Thyroid gland (tissue), 4 donors: ENCODE data around the gene ETHE1. TPM values are rescaled to one million over a fixed set of nuclear protein-coding genes. Genes with fewer than 3 reads are reported as not detected.

Experiments used
- DNase-seq, 2 donors: peaks; one replicate each; pipeline ENCODE4 v3.0.0-alpha.2; 2019
- H3K27ac ChIP-seq, 3 donors: fragments of 200-600 bp; sonication (generic); 1 replicate in 2 of 3; 2 replicates in 1 of 3; pipeline ENCODE4 v1.5.1; 2016 to 2019; ENCODE audit warnings: mild to moderate bottlenecking in 1 of 3, moderate library complexity in 1 of 3
- H3K27me3 ChIP-seq: fragments of 200-600 bp; sonication (generic); one replicate; pipeline ENCODE4 v1.5.1; 2019
- H3K36me3 ChIP-seq, 2 donors: fragments of 200-600 bp; sonication (generic); one replicate each; pipeline ENCODE4 v1.5.1; 2016 to 2019
- H3K4me1 ChIP-seq, 2 donors: fragments of 200-600 bp; sonication (generic); one replicate each; pipeline ENCODE4 v1.5.1; 2017 to 2019
- H3K4me3 ChIP-seq, 3 donors: fragments of 200-600 bp; sonication (generic); replicated peaks in 1 of 3; 1 replicate in 2 of 3; 2 replicates in 1 of 3; pipeline ENCODE4 v1.5.1; 2016; ENCODE audit warnings: mild to moderate bottlenecking in 1 of 3
- H3K9me3 ChIP-seq: fragments of 200-600 bp; sonication (generic); one replicate; pipeline ENCODE4 v1.5.1; 2017
- CTCF ChIP-seq, 6 experiments: fragments of 200-600 bp in 3 of 6; fragments of 450-650 bp in 3 of 6; sonication (generic) in 3 of 6; IDR thresholded peaks; one replicate each; pipeline ENCODE4 v1.5.1; 2016 to 2019; ENCODE audit warnings: antibody characterized with exemption in 6 of 6, mild to moderate bottlenecking in 2 of 6, inconsistent platforms in 1 of 6, moderate library complexity in 1 of 6
- POLR2A ChIP-seq, 2 donors: fragments of 450-650 bp; IDR thresholded peaks; one replicate each; pipeline ENCODE4 v1.6.1; 2017; ENCODE audit warnings: antibody characterized with exemption in 2 of 2, mild to moderate bottlenecking in 2 of 2, moderate library complexity in 1 of 2
- WGBS, 2 donors: methylation state at CpG; one replicate each; pipeline ENCODE4 v1.1.5; 2017; 5-methylcytosine and 5-hydroxymethylcytosine counted together
- intact Hi-C: fragments of 100-400 bp; cut with DNase I; formaldehyde crosslinking; loops from one replicate; pipeline ENCODE4 v1.15.1; 2023
- total RNA-seq, 4 donors: library from RNA; depleted of rRNA; stranded (reverse); fragments of >200 nt; gene quantifications; one replicate each; pipeline ENCODE4 v1.2.3, GENCODE V29; 2016

ETHE1 gene
- total RNA-seq, 4 donors from 2014 or later: 22.4 to 61.9 (median 32.5) TPM

- intact Hi-C loops: no loop called here
- H3K4me1 ChIP-seq: peaks cover 0 to 9% of the 10 kb centered on the region in 2 donors
- DNase-seq: no peak
- peaks cover 0 to 5% of the 10 kb centered on the region in 2 donors for H3K36me3 ChIP-seq
- TF ChIP-seq POLR2A (IDR thresholded peaks at IDR 0.05): no peak
- no peak for TF ChIP-seq CTCF (IDR thresholded peaks at IDR 0.05)
- WGBS, 2 donors: 72 to 79% methylated on average over 3 of the region's 3 CpGs
- no peak overlapping the region for H3K4me3 ChIP-seq
- H3K27me3 ChIP-seq: no peaks in the 10 kb centered on the region
- H3K9me3 ChIP-seq: no peaks in the 10 kb centered on the region
- H3K27ac ChIP-seq: no peak overlapping the region
Observed at GRCh38 chr19:43499042-43499441, 28.0 kb downstream of the ETHE1 start.

GRCh38 chr19:43498233-43498842 lies 28.7 kb downstream of the ETHE1 start:
- Histone ChIP-seq H3K4me3 (no peak overlapping the region), H3K4me1 (peaks cover 0 to 7% of the 10 kb centered on the region in 2 donors), H3K27ac (no peak overlapping the region), H3K36me3 (peaks cover 0 to 5% of the 10 kb centered on the region in 2 donors), H3K9me3 (no peaks in the 10 kb centered on the region), H3K27me3 (no peaks in the 10 kb centered on the region)
- DNase-seq: no peak
- intact Hi-C loops: no loop called here
- WGBS, 2 donors: 79 to 82% methylated on average over 5 of the region's 5 CpGs
- TF ChIP-seq POLR2A (IDR thresholded peaks at IDR 0.05) (no peak), CTCF (IDR thresholded peaks at IDR 0.05) (no peak)

DNA sequence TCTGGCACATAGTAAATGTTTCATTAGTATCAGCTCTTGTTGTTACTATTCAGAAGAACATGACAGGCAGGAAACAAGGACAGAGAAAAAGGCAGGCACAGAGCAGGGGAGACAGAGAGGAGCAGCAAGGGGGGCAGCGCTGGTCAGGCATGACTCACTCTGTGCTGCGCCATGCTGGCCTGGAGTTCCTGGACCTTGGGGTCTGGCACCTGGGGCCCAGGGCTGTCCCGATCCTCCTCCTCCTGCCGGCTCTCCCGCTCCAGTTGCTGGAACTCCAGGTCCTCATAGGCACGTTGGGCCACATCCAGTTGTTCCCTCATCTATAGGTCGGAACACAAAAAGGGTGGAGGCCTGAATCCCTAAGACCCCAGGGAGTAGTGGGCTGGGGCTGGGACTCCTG lies 30.0 kb downstream of the ETHE1 start:
- H3K4me3 ChIP-seq: no peak overlapping the region
- no peak overlapping the region for H3K27ac ChIP-seq
- TF ChIP-seq CTCF (IDR thresholded peaks at IDR 0.05) (no peak), POLR2A (IDR thresholded peaks at IDR 0.05) (no peak)
- intact Hi-C loops: no loop called here
- no peaks in the 10 kb centered on the region for H3K9me3 ChIP-seq
- H3K36me3 ChIP-seq: peaks cover 0 to 5% of the 10 kb centered on the region in 2 donors
- no peak for DNase-seq
- no peaks in the 10 kb centered on the region for H3K4me1 ChIP-seq
- no peaks in the 10 kb centered on the region for H3K27me3 ChIP-seq
- WGBS, 2 donors: 89 to 97% methylated on average over 2 to 7 of the region's 7 CpGs

- no peak for TF ChIP-seq CTCF (IDR thresholded peaks at IDR 0.05)
- TF ChIP-seq POLR2A (IDR thresholded peaks at IDR 0.05): no peak
- Histone ChIP-seq H3K27ac (no peak overlapping the region), H3K4me1 (no peaks in the 10 kb centered on the region), H3K27me3 (no peaks in the 10 kb centered on the region), H3K36me3 (peaks cover 0 to 5% of the 10 kb centered on the region in 2 donors), H3K9me3 (no peaks in the 10 kb centered on the region), H3K4me3 (no peak overlapping the region)
- WGBS, 2 donors: 73 to 78% methylated on average over 7 to 8 of the region's 8 CpGs
- intact Hi-C loops: no loop called here
- DNase-seq: no peak
Observed at GRCh38 chr19:43495082-43495481, 31.9 kb downstream of the ETHE1 start.

DNA sequence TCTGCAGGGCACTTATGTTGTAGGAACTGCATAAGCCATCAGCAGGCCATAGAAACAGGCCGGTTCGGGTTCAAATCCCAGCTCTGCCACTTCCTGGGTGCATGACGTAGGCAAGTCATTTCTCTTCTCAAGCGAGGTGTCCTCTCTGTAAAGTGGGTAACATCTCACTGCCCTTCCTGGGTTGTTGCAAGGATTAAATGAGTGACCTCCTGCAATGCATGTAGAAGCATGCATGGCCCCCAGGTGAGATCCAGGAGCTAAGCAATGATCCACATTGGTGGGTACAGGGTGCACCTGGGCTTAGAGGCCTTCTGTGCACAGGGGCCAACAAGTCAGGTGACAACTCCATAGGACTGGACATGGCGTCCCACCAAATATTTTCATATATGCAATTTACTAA lies 36.2 kb downstream of the ETHE1 start:
- Histone ChIP-seq H3K27ac (no peak overlapping the region), H3K27me3 (no peaks in the 10 kb centered on the region), H3K4me1 (no peaks in the 10 kb centered on the region), H3K4me3 (no peak overlapping the region), H3K36me3 (no peaks in the 10 kb centered on the region), H3K9me3 (no peaks in the 10 kb centered on the region)
- WGBS, 2 donors: 94 to 98% methylated on average over 5 of the region's 5 CpGs
- TF ChIP-seq POLR2A (IDR thresholded peaks at IDR 0.05): no peak
- TF ChIP-seq CTCF (IDR thresholded peaks at IDR 0.05): no peak
- intact Hi-C loops: no loop called here
- DNase-seq: no peak
